Endometrial microvascular endothelial cells (primary cell): Measurements from ENCODE around the gene CCDC85C. TPM values are rescaled to one million over a fixed set of nuclear protein-coding genes. Genes with fewer than 3 reads are reported as not detected.

Experiments
- in situ Hi-C: cut with HindIII; loops from 2 replicates; pipeline ENCODE4 v1.10.0; 2017; ENCODE audit warnings: low sequenced_read_pairs, low pct_unique_long_range_greater_than_20kb; ENCODE audit errors: inconsistent ontology term
- total RNA-seq: library from RNA; depleted of rRNA; stranded (reverse); fragments of >200 nt; gene quantifications from one replicate; pipeline ENCODE4 v1.2.3, GENCODE V29; 2015; ENCODE audit errors: inconsistent ontology term

The CCDC85C gene
- total RNA-seq, 1 donor from 2014 or later: 21.9 TPM

DNA sequence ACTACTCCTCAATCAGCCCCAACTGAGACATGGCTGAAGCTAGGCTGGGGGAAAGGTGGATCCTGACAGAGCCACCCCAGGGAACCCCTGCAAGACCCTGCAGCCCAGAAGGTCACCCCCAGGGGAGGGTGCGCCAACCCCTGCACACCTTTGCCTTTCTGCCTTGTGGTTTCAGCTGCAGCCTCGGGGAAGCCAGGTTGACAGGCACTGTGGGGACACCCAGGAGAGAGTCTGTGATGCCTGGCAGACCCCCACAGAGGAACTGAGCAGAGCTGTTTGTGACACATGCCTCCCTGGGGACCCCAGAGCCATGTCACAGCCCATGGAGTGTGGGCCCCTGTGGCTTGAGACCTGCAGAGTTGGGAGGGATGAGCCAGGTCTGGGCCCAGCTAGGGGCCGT, 29.1 kb upstream of the CCDC85C start:
- in situ Hi-C loops: no loop called here

DNA sequence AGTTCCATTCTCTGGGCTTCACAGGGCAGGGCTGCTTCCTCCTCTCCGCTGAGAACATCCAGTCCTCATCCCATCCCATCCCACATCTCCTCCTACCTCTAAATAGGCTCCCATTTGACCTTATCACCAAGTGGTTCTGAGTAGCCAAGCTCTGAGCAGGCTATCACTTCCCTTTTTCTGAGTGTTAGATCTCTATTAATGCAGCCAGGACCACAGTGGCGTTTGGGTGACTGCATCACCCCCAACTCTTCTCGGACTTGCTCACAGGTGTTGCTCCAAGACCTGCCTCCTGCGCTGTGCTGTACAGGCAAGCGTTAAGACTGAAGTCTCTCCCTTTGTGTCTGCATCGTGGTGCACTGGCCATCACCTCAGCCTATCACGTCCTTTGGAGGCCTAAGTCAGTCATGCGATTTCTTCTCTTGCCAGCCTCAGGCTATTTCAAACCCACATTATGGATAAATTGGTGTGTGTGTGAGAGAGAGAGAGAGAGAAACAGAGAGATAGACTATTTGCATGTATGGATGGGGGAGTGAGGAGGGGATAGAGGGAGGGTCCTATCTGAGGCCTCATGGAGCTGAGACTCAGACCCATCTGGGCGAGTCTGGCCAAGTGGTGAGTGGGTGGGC, 28.5 kb upstream of the CCDC85C start:
- in situ Hi-C loops: no loop called here

GRCh38 chr14:99630202-99630601, 26.2 kb upstream of the CCDC85C start:
- in situ Hi-C loops: no loop called here

GRCh38 chr14:99628887-99629618, 25.0 kb upstream of the CCDC85C start:
- in situ Hi-C loops: no loop called here

DNA sequence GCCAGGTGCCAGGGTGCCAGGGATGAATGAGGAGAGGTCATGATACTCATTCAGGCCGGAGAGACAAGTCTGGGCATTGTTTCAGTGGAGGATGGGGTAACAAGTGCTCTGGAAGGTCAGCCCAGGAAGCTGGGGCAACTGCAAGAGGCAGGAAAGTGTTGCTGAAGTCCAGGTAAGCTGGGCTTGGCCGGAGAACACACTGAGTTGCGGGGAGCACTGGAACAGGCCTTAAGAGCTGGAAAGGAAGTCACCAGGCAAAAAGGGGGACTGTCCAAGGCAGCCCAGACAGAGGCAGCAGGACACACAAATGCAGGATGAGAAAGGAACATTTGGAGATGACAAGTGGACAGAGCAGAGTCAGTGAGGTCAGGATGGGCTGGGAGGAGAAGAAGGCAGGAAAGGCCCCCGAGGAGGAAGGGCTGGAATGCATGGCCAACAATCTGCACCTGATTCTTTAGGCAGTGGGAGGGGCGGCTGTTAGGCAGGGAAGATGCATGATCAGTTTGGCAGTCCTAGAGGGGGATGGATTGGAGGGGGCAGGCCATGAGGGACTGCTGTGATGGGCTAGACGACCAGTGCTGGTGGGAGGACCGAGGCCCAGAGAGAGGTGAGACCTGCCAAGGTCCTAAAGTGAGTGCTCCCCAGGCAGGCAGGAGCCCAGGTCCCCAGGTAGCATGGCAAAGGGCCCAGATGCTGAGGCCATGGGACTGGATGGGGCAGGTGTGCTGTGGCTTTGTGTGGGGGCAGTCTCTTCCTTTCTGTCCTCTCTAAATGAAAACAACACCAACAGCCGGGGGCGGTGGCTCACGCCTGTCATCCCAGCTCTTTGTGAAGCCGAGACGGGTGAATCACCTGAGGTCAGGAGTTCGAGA, 23.7 kb upstream of the CCDC85C start:
- in situ Hi-C loops: no loop called here

GRCh38 chr14:99627100-99627499, 23.1 kb upstream of the CCDC85C start:
- in situ Hi-C loops: no loop called here

DNA sequence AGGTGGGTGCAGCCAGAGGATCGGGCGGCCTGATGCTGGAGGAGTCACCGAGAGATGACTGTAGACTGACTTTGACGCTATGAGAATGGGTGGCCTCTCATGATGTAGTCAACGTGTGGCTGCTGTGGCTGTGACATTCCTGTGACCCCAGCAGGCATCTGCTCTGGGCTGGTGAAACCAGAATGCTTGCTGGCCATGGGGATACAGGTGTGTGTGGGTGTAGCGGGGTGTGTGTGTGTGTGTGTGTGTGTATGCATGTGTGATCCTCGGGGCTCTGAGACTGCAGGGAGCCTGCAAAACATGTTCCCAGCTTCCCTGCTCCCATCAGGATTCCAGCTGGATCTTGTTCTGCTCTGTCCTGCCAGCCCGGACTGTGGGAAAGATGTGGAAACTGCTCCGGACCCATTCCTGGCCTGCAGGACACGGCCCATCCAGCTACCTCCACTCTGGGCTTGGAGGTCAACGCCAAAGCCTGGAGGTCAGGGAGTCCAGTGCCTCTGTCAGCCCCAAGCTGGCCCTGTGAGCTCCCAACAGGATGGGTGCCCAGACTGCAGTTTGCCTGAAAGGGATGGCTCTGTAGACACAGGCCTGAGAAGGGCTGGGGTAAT, 22.1 kb upstream of the CCDC85C start:
- in situ Hi-C loops: no loop called here

DNA sequence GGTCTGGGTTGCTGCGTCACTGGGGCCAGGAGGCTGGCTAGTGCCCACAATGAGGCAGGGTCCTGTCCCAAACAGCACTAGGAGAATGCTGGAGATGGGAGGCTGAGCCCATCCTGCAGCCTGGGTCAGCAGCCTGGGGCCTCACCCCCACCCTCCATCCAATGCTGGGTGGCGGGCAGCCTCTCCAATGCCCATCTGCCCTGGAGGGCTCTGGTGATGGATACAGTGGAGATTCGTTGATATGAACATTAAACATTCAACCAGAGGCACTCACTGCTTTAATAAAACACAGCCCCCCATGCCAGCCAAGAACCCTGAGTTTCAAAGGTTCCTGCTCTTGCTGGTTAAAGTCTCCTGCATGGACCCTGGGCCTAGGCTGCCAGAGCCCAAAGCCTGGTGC, 21.5 kb upstream of the CCDC85C start:
- in situ Hi-C loops: no loop called here

DNA sequence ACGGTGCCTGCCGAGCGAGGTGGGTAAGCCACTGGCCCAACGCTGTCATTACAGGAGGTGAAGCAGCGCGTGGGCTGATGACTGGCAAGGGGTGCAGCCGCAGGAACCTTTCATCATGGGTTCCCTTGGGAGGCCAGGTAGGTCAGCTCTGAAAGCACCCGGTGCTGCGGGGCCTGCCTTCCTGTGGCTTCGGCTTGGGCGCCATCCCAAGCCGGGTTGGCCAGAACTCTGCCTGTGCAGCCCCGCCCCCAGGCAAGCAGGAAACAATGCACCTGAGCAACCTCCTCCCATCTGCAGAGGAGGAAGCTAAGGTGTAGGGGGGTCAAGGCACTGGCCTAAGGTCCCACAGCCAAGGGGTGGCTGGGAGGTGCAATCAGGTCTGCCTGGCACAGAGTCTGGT, 21.0 kb upstream of the CCDC85C start:
- in situ Hi-C loops: no loop called here

DNA sequence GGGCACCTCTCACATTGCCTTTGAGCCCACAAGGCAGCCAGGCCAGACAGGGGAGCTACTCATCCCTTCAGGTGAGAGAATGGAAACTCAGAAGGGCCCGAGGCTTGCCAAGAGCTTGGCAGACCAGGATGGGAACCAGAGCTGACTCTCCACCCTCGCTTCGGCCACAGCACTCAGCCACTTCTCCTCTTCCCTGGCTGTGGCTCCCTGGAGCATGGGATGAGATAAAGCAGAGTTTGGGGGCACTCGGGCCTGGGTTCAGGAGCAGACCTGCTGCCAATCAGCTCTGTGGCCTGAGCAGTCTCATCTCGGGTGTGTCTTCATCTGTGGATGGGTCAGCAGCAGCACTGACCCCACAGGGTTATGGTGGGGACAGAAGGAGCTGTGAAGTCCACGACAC, 20.0 kb upstream of the CCDC85C start:
- in situ Hi-C loops: no loop called here

- in situ Hi-C loops: no loop called here
These were observed 17.9 kb upstream of the CCDC85C start for GRCh38 chr14:99621948-99622347.

- in situ Hi-C loops: no loop called here
These were observed 16.1 kb upstream of the CCDC85C start for GRCh38 chr14:99619835-99620834.

DNA sequence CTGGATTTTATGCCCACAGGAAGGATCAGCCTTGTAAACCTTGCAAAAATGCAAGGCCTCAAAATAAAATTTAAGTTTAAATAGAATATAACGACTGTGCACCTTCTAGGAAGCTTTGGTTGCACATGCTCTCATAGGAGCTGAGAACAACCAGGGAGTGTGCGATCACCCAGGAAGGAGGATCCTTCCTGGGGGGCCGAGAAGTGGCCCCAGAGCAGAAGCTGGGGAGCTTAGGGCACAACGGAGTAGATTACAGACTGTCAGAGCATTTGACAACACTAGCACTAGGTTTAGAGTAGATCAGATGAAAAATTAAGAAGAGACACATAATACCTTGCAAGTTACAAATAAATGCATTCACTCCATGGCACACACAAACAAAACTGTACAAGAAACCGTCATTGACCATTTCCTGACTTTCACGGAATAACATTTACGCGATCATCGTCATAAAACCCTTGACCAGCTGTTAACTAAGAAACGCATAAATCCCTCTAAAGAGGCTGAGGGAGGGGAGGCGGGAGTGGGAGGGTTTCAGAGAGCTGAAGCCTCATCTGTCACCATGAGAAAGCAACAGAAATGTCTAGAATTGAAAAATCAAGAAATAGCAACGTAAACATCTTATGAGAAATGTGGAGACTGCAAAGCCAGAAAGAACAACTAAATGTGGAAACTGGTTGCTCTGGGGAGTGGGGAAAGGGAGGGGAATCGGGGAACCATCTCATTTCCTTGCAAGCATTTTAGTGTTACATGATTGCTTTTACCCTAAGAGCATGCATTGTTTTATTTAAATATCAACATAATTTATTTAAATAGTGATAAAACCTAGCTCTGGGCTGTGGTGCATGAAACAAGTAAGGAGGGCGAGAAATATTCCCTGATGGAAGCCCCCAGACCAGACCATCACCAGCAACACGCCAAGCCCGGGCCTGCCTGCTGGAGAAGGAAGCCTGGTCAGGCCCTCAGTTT, 13.1 kb upstream of the CCDC85C start:
- in situ Hi-C loops: no loop called here

GRCh38 chr14:99615497-99616157, 11.6 kb upstream of the CCDC85C start:
- in situ Hi-C loops: no loop called here

DNA sequence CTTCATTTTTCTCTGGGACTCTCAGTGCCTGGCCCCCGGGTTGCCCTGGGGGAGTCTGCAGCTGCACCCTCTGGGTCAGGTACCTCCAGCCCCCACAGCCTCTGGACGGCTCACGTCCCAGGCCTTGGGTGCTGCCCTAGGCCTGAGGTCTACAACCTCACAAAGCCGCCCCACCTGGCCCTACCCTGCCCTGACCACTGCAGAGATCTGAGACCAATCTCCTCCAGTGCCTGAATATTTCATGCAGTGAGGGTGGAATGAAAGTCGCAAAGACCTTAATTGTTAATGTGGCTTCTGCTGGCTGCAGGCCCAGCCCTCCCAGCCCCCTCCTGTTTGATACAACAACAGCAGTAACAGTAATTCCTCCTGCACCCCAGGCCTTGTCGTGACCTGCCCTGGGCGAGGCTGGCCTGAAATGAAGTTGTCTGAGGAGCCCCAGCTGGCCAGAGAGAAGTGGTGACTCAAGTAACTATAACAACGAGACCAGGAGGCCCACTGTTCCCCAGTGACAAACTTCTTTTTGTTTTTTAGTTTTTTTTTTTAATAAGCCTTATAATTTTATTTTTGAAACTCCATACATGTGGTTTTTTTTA, 8.8 kb upstream of the CCDC85C start:
- in situ Hi-C loops: no loop called here

DNA sequence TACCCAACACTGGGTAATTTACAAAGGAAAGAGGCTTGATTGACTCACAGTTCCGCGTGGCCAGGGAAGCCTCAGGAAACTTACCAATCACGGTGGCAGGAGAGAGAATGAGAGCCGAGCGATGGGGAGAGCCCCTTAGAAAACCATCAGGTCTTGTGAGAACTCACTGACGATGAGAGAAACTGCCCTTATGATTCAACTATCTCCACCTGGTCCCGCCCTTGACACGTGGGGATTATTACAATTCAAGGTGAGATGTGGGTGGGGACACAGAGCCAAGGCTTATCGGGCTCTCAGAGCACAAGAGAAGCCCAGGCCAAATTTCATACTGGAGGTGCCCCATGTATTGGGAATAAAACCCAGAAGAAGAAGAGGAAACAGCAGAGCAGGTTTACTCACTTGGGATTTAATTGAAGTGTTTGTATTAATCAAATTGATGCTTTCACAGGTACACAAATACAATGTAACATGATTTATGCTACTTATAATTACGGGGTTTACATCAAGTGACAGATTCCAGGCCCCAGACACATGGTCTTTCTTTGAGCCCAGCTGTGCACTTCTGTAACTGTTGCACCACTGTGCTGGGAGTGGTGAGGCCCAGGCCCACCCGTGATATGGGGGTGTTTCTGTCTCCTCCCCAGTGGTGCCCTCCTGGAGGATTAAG, 8.2 kb upstream of the CCDC85C start:
- in situ Hi-C loops: no loop called here
